Stimulated activated CD8-positive, alpha-beta memory T cell treated with anti-CD3 and anti-CD28 coated beads, Interleukin-7, amount 100 ng/mL, for 4 hours (primary cell): Measurements from ENCODE around the gene FN1.
A peak's percentile ranks its signal among the peaks of the same experiment; 100 is the strongest.

Source experiments
- DNase-seq, 2 donors: peaks; one replicate each; pipeline ENCODE4 v3.0.0-alpha.2; 2020; ENCODE audit warnings: low read depth in 2 of 2

FN1 gene

DNA sequence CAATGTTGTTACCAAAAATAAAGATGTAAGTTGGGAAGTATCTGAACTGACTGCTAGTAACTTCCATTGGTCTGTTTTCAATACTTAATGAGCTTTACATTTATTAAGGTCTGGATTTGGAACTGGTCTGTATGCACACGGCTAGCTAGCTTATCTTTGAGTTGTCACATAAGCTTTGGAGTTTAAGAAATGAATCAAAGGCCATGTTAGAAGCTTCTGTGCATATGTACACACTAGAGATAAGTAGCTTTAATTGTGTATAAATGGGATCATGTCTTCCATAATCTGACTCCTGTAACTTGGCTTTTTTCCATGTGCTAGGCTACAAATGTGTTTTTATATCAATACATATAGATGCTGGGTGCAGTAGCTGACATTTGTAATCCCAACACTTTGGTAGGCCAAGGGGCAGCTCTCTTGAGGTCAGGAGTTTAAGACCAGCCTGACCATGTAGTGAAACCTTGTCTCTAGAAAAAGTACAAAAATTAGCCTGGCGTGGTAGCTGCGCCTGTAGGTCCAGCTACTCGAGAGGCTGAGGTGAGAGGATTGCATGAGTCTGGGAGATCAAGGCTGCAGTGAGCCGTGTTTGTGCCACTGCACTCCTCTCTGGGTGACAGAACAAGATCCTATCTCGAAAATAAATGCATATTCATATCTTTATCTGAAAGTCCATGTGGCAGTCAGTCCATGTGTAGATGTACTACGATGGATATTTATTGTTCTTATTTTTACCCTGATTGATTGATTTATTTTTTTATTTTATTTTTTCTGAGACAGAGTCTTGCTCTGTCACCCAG, 96.8 kb downstream of the FN1 start:
- no peak for DNase-seq

DNA sequence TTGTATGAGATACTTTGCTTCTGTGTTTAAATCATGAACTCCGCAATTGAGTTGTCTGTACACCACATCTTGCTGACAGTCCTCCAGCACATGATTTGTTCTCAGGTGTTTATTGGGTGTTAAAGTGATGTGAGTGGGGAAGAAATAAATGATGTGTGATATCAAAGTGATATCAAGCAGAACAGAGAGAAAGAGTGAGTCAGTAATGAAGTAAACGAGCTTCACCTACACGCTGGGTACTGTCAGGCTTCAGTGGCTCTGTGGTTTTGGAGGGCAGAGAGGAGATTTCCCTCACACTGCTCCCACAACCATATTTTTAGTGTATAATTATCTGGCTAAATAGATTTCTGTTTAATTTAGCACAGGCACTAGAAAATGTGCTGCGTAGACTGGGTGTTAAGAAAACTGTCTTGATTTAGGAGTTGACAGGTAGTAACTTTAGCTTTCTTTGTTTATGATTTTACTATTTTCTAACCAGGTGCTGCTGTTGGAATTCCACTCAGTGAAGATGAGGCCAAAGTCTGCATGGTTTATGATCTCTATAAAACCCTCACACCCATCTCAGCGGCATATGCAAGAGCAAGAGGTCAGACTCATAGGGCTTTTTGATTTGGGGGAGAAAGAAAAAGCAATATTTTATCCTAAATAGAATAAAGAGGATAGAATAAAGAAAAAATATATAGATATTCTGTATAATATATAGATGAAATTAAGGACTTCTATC, 102.8 kb downstream of the FN1 start:
- no peak for DNase-seq

DNA sequence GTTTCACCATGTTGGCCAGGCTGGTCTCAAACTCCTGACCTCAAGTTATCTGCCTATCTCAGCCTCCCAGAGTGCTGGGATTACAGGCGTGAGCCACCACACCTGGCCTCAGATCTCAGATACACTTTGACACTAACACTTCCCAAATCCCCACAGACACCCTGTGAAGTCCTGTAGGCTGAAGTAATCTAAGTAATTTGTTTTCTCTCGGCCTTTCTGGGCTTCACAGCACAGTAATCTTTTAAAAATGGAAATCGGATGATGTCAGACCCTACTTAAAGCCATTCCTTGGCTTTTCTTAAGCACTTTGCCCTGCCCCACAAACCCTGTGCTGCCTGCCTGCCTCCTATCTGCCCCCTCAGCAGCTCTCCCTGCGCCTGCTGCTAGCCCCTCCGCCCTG, 107.8 kb downstream of the FN1 start:
- no peak for DNase-seq

DNA sequence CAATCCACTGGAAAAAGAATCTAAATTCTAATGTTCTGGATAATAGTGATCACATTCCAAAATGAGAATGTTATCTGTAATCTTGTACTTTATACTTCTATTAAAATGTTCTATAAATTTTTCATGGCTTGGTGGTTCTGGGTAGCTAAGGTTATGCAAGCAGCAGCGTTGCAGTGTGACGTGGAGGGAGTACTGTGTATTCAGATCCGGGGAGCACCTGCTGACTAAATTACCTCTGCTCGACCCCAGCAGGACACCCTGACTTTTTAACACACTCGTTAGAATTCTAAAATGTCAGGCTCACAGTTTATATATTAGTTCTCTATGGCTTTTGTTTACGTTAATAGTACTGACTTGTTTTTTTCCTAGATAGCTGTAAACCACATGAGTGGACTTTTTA, 111.1 kb downstream of the FN1 start:
- DNase-seq = no peak

DNA sequence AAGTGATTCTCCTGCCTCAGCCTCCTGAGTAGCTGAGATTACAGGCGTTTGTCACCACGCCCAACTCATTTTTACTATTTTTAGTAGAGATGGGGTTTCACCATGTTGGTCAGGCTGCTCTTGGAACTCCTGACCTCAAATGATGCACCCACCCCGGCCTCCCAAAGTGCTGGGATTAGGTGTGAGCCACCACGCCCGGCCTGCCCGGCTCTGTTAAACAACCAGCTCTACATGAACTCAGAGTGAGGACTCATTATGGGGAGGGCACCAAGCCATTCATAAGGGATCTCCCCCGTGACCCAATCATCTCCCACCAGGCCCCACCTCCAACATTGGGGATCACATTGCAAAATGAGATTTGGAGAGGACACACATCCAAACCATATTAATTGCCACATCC, 115.2 kb downstream of the FN1 start:
- DNase-seq = no peak

DNA sequence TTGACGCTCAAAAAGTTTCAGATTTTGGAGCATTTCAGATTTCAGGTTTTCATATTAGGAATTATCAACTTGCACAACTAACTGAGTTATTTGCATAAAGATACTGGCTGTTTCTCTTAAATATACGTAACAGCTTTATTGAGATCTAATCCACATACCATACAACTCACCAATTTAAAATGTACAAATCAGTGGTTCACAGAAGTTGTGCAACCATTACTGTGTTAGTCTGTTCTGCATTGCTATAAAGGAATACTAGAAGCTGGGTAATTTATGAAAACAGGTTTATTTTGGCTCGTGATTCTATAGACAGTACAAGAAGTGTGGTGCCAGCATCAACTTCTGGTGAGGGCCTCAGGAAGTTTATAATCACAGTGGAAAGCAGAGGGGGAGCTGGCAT, 115.8 kb downstream of the FN1 start:
- no peak for DNase-seq

DNA sequence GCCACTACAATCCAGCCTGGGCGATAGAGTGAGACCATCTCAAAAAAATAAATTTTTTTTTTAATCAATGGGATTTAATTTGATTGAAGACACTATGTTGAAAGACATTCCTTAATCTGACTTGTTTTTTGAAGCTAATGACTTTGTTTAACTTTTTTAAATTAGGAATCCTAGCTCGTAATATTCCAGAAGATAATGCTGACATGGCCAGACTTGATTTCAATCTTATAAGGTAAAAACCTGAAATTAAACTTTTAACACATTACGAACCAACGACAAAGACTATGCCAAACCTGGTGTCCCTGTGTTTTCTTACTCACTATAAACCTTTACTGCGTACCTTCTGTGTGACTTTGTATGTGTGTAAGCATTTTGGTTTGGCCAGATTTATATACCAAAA, 116.4 kb downstream of the FN1 start:
- no peak for DNase-seq

DNA sequence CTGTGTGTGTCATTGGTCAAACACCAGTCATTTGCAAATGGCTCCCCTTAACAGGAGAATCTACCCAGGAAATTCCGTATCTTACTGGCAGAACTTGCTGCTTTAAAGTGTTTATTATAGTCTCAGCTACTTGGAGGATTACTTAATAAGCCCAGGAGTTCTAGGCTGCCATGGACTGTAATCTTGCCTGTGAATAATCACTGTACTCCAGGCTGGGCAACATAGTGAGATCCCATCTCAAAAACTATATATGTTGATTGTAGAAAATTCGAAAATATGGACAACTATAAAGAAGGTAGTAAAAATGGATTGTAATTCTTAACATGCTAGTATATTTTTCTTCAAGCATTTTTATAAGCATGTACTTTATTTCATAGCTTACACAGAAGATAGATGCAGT, 119.5 kb downstream of the FN1 start:
- DNase-seq = no peak

DNA sequence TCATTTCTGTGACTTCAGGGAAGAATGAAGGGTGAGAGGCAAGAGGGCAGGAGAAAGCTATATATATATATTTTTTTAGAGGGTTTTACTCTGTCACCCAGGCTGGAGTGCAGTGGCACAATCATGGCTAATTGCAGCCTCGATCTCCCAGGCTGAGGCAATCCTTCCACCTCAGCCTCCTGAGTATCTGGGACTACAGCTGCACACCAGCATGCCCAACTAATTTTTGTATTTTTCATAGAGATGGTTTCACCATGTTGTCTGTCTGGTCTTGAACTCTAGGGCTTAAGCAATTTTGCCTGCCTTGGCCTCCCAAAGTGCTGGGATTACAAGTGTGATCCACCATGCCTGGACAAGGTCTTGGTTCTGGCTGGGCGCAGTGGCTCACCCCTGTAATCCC, 120.6 kb downstream of the FN1 start:
- DNase-seq = no peak

DNA sequence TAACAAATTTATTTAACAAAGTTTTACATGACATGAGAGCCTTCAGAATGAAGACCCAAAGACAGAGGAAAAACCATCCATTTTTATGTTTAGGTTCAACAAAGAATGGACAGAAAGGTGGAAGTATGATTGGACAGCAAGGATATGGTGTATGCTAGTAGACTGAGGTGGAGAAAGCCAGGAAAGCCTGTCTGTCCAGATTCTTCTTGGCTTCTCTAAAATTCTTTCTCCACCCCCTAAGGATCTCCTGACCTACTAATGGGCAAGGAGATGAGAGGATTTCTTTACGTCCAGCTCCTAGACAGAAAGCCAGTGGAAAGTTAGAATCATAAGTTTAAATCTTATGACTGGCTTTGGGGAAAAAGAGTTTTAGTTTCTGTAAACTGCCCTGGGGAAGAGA, 121.0 kb downstream of the FN1 start:
- no peak for DNase-seq

DNA sequence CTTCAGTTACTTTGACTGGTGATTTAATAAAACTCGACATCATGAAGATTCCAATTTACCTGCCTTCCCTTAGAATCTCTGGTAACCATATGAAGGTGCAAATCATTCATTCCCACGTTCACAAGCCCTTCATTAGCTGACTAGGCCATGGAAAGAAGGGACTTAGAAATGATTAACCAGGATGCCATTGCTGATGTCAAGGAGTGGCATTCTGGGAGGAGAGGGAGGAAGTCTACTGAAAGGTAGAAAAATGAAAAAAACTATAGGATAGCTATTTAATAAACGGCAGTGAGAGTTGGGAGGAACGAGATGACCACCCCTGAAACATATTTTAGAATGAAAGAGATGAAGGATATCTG, 122.6 kb downstream of the FN1 start:
- DNase-seq = no peak

DNA sequence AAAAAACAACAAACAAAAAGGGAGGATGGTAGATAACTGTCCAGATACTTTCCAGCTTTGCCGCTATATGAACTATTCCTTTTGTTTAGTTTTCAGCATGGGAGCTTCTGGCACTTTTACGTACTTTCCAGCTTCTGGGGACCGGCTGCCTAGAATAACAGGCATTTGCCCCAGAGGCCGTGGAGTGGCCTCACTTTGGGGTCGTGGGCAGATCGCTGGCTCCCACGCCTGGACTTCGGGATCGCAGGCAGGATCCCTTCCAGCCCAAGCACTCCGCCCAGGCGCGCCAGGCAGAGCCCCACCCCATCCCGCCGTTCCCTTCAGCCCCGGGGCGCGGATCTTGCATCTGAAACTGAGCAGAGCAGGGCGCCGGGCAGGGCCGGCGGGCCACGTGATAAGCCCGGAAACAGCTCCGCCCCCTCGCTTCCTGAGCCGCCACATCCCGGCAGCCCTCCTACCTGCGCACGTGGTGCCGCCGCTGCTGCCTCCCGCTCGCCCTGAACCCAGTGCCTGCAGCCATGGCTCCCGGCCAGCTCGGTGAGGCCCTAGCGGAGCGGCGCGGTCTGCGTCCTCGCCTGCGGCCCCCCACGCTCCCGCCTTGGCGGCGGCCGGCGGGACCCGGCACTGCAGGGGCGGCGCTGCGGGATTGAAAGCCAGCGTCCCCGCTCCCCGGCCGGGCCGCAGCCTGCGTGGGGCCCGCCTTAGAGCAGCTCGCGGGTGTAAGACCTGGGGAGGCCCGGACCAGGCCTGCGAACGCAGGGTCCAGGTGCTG, 124.1 kb downstream of the FN1 start, which contains the start of gene ATIC:
TSS of gene ATIC (plus strand) at position 435 of the 772 bp plus-strand sequence. CDS start at position 519, 84 bp downstream.
- peak; percentile 82 to 90 for DNase-seq

DNA sequence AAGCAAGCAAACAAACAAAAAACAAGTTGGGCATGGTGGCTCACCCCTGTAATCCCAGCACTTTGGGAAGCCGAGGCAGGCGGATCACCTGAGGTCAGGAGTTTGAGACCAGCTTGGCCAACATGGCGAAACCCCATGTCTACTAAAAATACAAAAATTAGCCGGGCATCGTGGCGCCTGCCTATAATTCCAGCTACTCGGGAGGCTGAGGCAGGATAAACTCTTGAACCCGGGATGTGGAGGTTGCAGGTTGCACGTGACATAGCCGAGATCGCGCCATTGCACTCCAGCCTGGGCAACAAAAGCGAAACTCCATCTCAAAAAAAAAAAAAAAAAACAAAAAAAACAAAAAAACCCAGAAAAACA, 124.6 kb downstream of the FN1 start:
- DNase-seq = peak in 1 of 2 donors; percentile 8
